ENCODE measurements around the gene ST3GAL3. TPM values are rescaled to one million over a fixed set of nuclear protein-coding genes. Genes with fewer than 3 reads are reported as not detected.

The ST3GAL3 gene
- polyA plus RNA-seq, 1 donor, result 32.6 TPM

DNA sequence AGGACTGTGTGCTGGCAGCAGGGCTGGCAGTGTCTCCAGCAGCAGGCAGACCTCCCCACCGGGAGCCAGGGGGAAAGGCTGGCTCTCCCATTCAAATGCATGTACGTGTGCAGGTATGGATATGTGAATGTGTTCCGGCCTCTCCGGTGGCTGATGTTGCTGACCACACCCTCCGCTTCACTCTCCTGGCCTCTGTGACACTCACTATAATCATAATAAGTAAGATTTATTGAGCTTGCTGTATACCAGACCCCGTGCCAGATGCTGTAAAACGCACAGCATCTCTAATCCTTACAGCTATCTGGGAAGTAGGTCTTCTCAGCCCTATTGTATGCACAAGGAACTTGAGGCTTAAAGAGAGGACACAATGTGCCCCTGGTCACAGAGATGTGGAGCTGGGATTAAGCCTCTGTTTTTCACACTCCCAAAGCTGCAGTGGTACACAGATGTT is 205.7 kb downstream of the ST3GAL3 start:
- DNase-seq (ENCODE audit: low read depth), result no peak

- DNase-seq (ENCODE audit: low read depth), result no peak
Measured at GRCh38 chr1:43913666-43914360, 206.5 kb downstream of the ST3GAL3 start.

- no peak for DNase-seq (ENCODE audit: low read depth)
Measured at GRCh38 chr1:43914576-43915525, 207.5 kb downstream of the ST3GAL3 start.

DNA sequence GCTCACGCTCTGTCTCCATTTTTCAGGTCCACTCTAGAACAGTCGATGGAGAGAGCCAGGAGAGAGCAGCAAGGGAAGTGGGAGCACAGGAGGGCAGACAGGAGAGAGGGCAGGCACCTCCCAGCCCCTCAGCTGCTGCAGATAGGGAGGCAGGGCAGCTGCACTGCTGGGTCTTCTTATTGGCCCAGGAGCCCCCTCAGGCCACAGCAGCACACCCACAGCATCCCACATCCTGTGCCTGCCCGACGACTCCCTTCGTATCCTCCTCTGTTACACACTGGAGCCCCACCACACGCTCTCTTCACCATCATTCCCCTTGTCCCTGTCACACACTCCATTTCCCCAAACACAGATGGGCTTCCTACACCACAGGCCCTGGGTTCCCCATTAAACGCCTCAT is 212.6 kb downstream of the ST3GAL3 start:
- DNase-seq (ENCODE audit: low read depth), result no peak

GRCh38 chr1:43921022-43921421 is 213.7 kb downstream of the ST3GAL3 start:
- DNase-seq (ENCODE audit: low read depth), result no peak

DNA sequence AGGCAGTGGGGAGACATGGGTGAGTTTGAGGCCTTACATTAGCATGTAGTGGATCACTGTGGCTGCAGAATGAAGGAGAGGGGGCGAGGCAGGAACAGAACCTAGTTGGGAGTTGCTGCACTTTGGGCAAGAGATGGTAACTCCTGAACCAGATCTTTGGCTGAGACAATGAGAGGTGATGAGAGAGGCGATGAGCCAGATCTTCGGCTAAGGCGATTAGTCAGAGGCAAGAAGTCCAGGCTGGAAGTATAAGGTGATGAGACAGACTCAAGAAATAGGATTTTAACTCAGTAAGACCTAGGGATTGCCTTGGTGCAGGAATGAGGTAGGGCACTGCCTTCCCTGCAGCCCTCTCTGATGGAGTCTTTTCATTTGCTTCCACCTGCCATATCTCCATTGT is 217.2 kb downstream of the ST3GAL3 start:
- DNase-seq (ENCODE audit: low read depth), result no peak

DNA sequence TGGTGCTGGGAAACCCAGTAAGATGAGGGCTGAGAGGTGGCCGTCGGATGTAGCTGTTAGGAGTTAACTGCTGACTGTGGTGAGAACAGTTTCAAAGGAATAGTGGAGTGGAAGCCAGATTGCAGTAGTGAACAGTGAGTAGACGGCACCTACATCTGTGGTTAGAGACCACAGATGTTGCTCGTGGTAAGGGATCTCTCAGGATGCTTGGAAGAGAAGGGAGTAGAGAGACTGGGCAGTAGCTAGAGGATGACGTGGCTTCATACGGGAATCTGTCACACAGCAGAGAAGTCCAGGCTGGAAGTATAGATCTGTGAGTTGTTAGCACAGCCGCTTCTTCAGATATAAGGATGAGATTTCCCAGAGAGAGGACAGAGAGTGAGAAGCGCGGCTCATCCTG is 218.5 kb downstream of the ST3GAL3 start:
- DNase-seq (ENCODE audit: low read depth), result no peak

GRCh38 chr1:43930168-43930948 is 223.0 kb downstream of the ST3GAL3 start:
- no peak for DNase-seq (ENCODE audit: low read depth)

DNA sequence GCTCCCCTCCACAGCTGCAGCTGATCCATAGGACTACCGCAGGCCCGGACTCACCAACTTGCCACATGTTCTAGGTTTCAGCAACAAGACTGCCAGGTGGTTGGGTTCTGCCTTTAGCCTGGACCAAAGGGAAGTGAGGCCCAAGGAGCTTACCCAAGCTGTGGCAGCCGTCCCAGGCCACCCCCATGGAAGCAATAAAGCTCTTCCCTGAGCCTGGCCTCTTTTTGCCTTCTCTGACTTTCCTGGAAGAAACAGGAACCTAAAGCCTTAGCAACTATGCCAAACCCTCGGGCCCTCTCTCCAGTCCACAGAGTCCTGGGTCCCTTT is 223.6 kb downstream of the ST3GAL3 start:
- no peak for DNase-seq (ENCODE audit: low read depth)

GRCh38 chr1:43931711-43932660 is 224.7 kb downstream of the ST3GAL3 start:
- no peak for DNase-seq (ENCODE audit: low read depth)

GRCh38 chr1:43932786-43933385 is 225.6 kb downstream of the ST3GAL3 start:
- no peak for DNase-seq (ENCODE audit: low read depth)

- no peak for DNase-seq (ENCODE audit: low read depth)
Measured at GRCh38 chr1:43933386-43934100, 226.2 kb downstream of the ST3GAL3 start, which contains the start of gene ARTN. TSS of gene ARTN (plus strand) at chr1:43933801. CDS start at chr1:43935657, 1,856 bp downstream.

DNA sequence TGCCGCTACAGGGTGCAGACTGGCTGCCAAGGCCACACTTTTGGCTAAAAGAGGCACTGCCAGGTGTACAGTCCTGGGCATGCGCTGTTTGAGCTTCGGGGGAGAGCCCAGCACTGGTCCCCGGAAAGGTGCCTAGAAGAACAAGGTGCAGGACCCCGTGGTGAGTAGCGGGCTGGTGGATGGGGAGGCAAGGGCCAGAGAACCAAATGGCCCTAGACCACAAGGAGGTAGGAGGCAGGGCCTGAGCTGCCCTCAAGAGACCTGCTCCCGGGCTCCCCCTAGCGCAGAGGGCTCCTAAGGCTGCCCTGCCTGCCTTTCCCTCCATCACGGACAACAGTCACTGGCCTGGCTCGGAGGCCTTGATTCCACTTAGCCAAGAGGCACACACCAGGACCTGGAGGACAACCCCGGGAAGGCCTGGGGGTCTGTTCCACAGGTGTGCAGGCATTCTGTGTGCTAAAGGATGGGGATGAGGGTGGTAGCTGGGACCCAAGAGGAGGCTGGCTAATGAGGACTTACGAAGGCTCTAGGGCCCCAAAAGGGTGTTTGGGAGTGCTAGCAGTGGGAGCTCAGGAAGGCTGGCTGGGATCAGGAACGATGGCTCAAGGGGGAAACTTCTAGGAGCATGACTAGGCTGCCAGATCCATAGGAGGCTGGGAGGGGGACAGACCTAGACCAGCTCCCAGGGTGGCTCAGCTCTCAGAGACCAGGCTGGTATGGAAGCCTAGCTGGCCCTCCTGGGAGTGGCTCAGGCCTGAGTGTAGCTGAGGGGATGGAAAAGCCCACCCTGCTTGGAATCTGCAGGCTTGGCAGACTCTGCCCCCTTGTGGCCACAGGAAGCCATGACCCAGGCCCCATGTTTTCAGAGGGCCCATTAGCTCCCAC is 227.0 kb downstream of the ST3GAL3 start:
- peak; percentile 24 for DNase-seq (ENCODE audit: low read depth)

DNA sequence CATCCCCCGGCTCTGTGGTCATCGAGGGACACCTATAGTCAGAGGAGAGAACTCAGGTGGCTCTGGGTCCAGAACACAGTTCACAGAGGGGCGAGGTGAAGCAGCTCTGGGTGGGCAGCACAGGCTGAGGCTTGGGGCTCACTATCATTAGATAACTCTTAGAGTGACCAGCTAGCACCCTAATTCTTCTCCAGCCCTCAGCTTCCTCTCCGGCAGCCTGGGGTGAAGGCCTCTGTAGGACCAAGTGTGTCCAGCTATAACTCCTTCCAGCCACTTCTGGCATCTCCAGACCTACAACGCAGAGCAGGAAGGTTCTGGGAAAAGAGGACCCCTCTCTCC is 227.6 kb downstream of the ST3GAL3 start:
- no peak for DNase-seq (ENCODE audit: low read depth)

DNA sequence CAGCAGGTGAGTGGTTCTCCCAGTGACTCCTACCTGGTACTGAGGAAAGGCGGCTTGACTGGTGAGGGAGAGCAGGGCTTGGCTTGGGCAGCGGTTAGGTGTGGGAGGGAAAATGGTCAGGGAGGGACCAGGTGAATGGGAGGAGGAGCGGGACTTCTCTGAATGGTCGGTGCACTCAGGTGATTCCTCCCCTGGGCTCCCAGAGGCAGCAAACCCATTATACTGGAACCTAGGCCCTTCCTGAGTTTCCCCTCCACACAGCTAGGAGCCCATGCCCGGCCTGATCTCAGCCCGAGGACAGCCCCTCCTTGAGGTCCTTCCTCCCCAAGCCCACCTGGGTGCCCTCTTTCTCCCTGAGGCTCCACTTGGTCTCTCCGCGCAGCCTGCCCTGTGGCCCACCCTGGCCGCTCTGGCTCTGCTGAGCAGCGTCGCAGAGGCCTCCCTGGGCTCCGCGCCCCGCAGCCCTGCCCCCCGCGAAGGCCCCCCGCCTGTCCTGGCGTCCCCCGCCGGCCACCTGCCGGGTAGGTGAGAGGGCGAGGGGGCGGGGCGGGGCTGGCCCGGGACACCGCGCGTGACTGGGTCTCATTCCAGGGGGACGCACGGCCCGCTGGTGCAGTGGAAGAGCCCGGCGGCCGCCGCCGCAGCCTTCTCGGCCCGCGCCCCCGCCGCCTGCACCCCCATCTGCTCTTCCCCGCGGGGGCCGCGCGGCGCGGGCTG is 228.5 kb downstream of the ST3GAL3 start:
- DNase-seq (ENCODE audit: low read depth), result no peak

DNA sequence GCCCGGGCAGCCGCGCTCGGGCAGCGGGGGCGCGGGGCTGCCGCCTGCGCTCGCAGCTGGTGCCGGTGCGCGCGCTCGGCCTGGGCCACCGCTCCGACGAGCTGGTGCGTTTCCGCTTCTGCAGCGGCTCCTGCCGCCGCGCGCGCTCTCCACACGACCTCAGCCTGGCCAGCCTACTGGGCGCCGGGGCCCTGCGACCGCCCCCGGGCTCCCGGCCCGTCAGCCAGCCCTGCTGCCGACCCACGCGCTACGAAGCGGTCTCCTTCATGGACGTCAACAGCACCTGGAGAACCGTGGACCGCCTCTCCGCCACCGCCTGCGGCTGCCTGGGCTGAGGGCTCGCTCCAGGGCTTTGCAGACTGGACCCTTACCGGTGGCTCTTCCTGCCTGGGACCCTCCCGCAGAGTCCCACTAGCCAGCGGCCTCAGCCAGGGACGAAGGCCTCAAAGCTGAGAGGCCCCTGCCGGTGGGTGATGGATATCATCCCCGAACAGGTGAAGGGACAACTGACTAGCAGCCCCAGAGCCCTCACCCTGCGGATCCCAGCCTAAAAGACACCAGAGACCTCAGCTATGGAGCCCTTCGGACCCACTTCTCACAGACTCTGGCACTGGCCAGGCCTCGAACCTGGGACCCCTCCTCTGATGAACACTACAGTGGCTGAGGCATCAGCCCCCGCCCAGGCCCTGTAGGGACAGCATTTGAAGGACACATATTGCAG is 229.3 kb downstream of the ST3GAL3 start:
- DNase-seq (ENCODE audit: low read depth), result no peak

DNA sequence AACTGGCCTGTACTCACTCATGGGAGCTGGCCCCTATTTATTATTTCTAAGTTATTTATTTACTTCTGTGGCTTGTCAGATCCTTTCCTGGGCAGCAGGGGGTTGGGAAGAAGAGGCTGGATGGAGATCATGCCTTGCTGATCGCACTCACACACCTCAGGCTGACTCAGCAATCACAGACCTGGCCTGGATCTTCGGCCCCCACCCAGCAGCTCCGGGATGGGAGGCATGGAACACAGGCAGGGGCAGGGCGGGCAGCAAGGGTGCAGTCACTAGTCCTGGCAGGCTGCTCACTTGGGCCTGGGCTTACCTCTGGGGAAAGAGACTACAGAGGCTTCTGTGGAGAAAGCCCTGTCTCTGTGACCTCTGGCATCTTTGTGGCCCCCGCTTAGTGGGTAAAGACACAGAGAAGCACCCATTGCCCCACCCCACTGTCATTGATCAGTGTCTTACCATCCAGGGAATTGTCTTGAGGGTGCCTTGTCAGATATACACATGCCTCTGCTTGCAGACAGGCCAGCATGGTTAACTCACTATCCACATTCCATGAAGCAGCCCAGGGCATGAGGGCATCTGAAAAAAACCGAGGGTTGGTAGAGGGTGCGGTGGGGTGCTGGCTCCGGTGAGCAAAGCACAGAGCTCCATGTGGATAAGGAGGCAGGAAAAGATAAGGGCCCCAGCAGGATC is 230.0 kb downstream of the ST3GAL3 start:
- no peak for DNase-seq (ENCODE audit: low read depth)

Data from forelimb muscle (tissue), 1 donor.